ENCODE results near the gene FBXO15. TPM values are rescaled to one million over a fixed set of nuclear protein-coding genes. Genes with fewer than 3 reads are reported as not detected.
A peak's percentile ranks its signal among the peaks of the same experiment; 100 is the strongest.

The FBXO15 gene
- total and polyA plus RNA-seq, 2 of the 8 experiments (the other 6 are each of a cell fraction or from before 2014, with no cell fraction given), result 0.84 to 0.85 TPM

- Histone ChIP-seq H3K23ac (ENCODE audit: insufficient read length) (no peak overlapping the region), H3K56ac (replicated peaks; ENCODE audit: insufficient read length, low read depth, low read length) (no peak overlapping the region), H3K18ac (ENCODE audit: extremely low read depth, low read length) (no peak overlapping the region), H4K5ac (ENCODE audit: insufficient read length, low read depth, low read length) (peak overlapping the region; percentile 29), H3K23me2 (ENCODE audit: low read depth, low read length) (no peaks in the 10 kb centered on the region), H3K9ac (replicated peaks in 1 of 4; ENCODE audit: extremely low read depth in 1 of 4, low read depth in 3 of 4, low read length in 3 of 4) (no peak overlapping the region), H4K91ac (replicated peaks; ENCODE audit: insufficient read length, low read length) (no peak overlapping the region), H3K4me3 (ENCODE audit: extremely low read depth in 1 of 4, insufficient read depth in 2 of 4, low read depth in 3 of 4, low read length in 4 of 4) (no peak overlapping the region), H3K36me3 (ENCODE audit: control insufficient read depth in 2 of 4, insufficient read depth in 4 of 4, low read length in 3 of 4) (no peaks in the 10 kb centered on the region), H3K79me1 (ENCODE audit: low read depth, low read length) (no peaks in the 10 kb centered on the region), H3K79me2 (ENCODE audit: control insufficient read depth in 1 of 2, insufficient read depth in 2 of 2, low read length in 2 of 2) (no peaks in the 10 kb centered on the region; a peak in 1 of 4 replicates), H3K4me1 (replicated peaks in 1 of 4; ENCODE audit: control insufficient read depth in 3 of 4, insufficient read depth in 4 of 4, low read length in 3 of 4) (peaks cover 0 to 12% (median 3%) of the 10 kb centered on the region in 4 experiments; a peak in 3 of 7 replicates), H2BK120ac (replicated peaks; ENCODE audit: low read depth, low read length) (no peak overlapping the region), H3K14ac (ENCODE audit: insufficient read length) (no peak overlapping the region), H3K27me3 (replicated peaks in 1 of 4; ENCODE audit: control insufficient read depth in 3 of 4, extremely low read depth in 1 of 4, insufficient read depth in 3 of 4, low read length in 3 of 4) (peaks cover 0 to 1% (median 0%) of the 10 kb centered on the region in 4 experiments; a peak in 1 of 7 replicates), H2BK20ac (ENCODE audit: low read length) (no peak overlapping the region), H3K27ac (ENCODE audit: low read depth, low read length) (no peak overlapping the region), H2AK5ac (ENCODE audit: low read depth, low read length) (no peak overlapping the region), H2AFZ (ENCODE audit: low read length) (peak overlapping the region; percentile 56), H3K4me2 (ENCODE audit: insufficient read depth in 1 of 2, low read depth in 2 of 2, low read length in 2 of 2) (peak overlapping the region; percentile 39 to 40; a peak in 2 of 4 replicates), H2BK12ac (ENCODE audit: low read depth, low read length) (peak overlapping the region; percentile 2; the same call in 1 of the 2 replicates), H3K4ac (replicated peaks; ENCODE audit: insufficient read length, low read depth, low read length) (no peak overlapping the region), H4K20me1 (replicated peaks in 1 of 2; ENCODE audit: control insufficient read depth in 1 of 2, insufficient read depth in 2 of 2, low read length in 2 of 2) (no peaks in the 10 kb centered on the region), H3K9me3 (ENCODE audit: insufficient read depth in 2 of 2, low read depth in 1 of 2, low read length in 1 of 2) (no peaks in the 10 kb centered on the region), H2BK15ac (ENCODE audit: low read length) (no peak overlapping the region), H2BK5ac (ENCODE audit: low read depth, low read length) (no peak overlapping the region), H4K8ac (ENCODE audit: extremely low read depth, insufficient read depth, low read length) (no peak overlapping the region)
- TF ChIP-seq TCF12 (IDR thresholded peaks at IDR 0.05; ENCODE audit: low read depth, low read length) (no peak), CTBP2 (IDR thresholded peaks at IDR 0.05; ENCODE audit: borderline replicate concordance, insufficient read depth, insufficient read length, low read length) (no peak), EP300 (IDR thresholded peaks at IDR 0.05; ENCODE audit: borderline replicate concordance in 1 of 2, low read depth in 2 of 2, low read length in 2 of 2) (no peak), CHD2 (IDR thresholded peaks at IDR 0.05; ENCODE audit: low read length) (no peak), E2F6 (IDR thresholded peaks at IDR 0.05) (peak; percentile 28; the same call in 1 of the 2 replicates), MAX (IDR thresholded peaks at IDR 0.05) (peak; percentile 45; the same call in 1 of the 2 replicates)
- ChIA-PET CTCF (ENCODE audit: partially characterized antibody) (interaction anchor here (1.3 to 2.8 kb wide), 3 partner anchors 10 to 71 kb away, joined by 3 to 13 read pairs (median 6); no protein-coding TSS in a partner anchor), POLR2A (ENCODE audit: partially characterized antibody) (interaction anchor here (0.6 kb wide), 1 partner anchor 77 kb away, joined by 3 read pairs; no protein-coding TSS in a partner anchor)
- 68% methylated on average over 10 of the region's 10 CpGs; no CpG with 5 or more reads in 1 of the 2 experiments for WGBS, 2 experiments (ENCODE audit: extremely low coverage in 1 of 2, insufficient coverage in 1 of 2, insufficient read length in 1 of 2, insufficient replicate concordance in 2 of 2, low coverage in 1 of 2, low lambda C conversion rate in 2 of 2, missing lambda C conversion rate in 1 of 2)
- no peak for FAIRE-seq
- no peak for DNase-seq (ENCODE audit: low read depth in 1 of 2, low spot score in 2 of 2)
Observed at GRCh38 chr18:74126684-74127655, 20.7 kb downstream of the FBXO15 start.
